Thyroid gland (tissue), 4 donors: ENCODE results near the gene LDB2. TPM values are rescaled to one million over a fixed set of nuclear protein-coding genes. Genes with fewer than 3 reads are reported as not detected.

Experiments
- DNase-seq, 2 donors: peaks; one replicate each; pipeline ENCODE4 v3.0.0-alpha.2; 2019
- H3K27ac ChIP-seq, 3 donors: fragments of 200-600 bp; sonication (generic); 1 replicate in 2 of 3; 2 replicates in 1 of 3; pipeline ENCODE4 v1.5.1; 2016 to 2019; ENCODE audit warnings: mild to moderate bottlenecking in 1 of 3, moderate library complexity in 1 of 3
- H3K27me3 ChIP-seq: fragments of 200-600 bp; sonication (generic); one replicate; pipeline ENCODE4 v1.5.1; 2019
- H3K36me3 ChIP-seq, 2 donors: fragments of 200-600 bp; sonication (generic); one replicate each; pipeline ENCODE4 v1.5.1; 2016 to 2019
- H3K4me1 ChIP-seq, 2 donors: fragments of 200-600 bp; sonication (generic); one replicate each; pipeline ENCODE4 v1.5.1; 2017 to 2019
- H3K4me3 ChIP-seq, 3 donors: fragments of 200-600 bp; sonication (generic); replicated peaks in 1 of 3; 1 replicate in 2 of 3; 2 replicates in 1 of 3; pipeline ENCODE4 v1.5.1; 2016; ENCODE audit warnings: mild to moderate bottlenecking in 1 of 3
- H3K9me3 ChIP-seq: fragments of 200-600 bp; sonication (generic); one replicate; pipeline ENCODE4 v1.5.1; 2017
- CTCF ChIP-seq, 6 experiments: fragments of 200-600 bp in 3 of 6; fragments of 450-650 bp in 3 of 6; sonication (generic) in 3 of 6; IDR thresholded peaks; one replicate each; pipeline ENCODE4 v1.5.1; 2016 to 2019; ENCODE audit warnings: antibody characterized with exemption in 6 of 6, mild to moderate bottlenecking in 2 of 6, inconsistent platforms in 1 of 6, moderate library complexity in 1 of 6
- POLR2A ChIP-seq, 2 donors: fragments of 450-650 bp; IDR thresholded peaks; one replicate each; pipeline ENCODE4 v1.6.1; 2017; ENCODE audit warnings: antibody characterized with exemption in 2 of 2, mild to moderate bottlenecking in 2 of 2, moderate library complexity in 1 of 2
- WGBS, 2 donors: methylation state at CpG; one replicate each; pipeline ENCODE4 v1.1.5; 2017; 5-methylcytosine and 5-hydroxymethylcytosine counted together
- intact Hi-C: fragments of 100-400 bp; cut with DNase I; formaldehyde crosslinking; loops from one replicate; pipeline ENCODE4 v1.15.1; 2023
- total RNA-seq, 4 donors: library from RNA; depleted of rRNA; stranded (reverse); fragments of >200 nt; gene quantifications; one replicate each; pipeline ENCODE4 v1.2.3, GENCODE V29; 2016

Gene LDB2
- total RNA-seq, 4 donors from 2014 or later: 19.9 to 71.5 (median 41.1) TPM

GRCh38 chr4:16608611-16609125 lies 289.8 kb downstream of the LDB2 start:
- no peaks in the 10 kb centered on the region for H3K36me3 ChIP-seq
- no peaks in the 10 kb centered on the region for H3K9me3 ChIP-seq
- no peaks in the 10 kb centered on the region for H3K4me1 ChIP-seq
- no peak for DNase-seq
- H3K27me3 ChIP-seq: no peaks in the 10 kb centered on the region
- intact Hi-C loops: no loop called here
- 85 to 94% methylated on average over 16 of the region's 16 CpGs for WGBS, 2 donors
- H3K27ac ChIP-seq: no peak overlapping the region
- TF ChIP-seq POLR2A (IDR thresholded peaks at IDR 0.05) (no peak), CTCF (IDR thresholded peaks at IDR 0.05) (no peak)
- no peak overlapping the region for H3K4me3 ChIP-seq

- no peak overlapping the region for H3K27ac ChIP-seq
- intact Hi-C loops: no loop called here
- TF ChIP-seq CTCF (IDR thresholded peaks at IDR 0.05) (no peak), POLR2A (IDR thresholded peaks at IDR 0.05) (no peak)
- no peaks in the 10 kb centered on the region for H3K4me1 ChIP-seq
- H3K9me3 ChIP-seq: no peaks in the 10 kb centered on the region
- DNase-seq: no peak
- no peaks in the 10 kb centered on the region for H3K36me3 ChIP-seq
- H3K27me3 ChIP-seq: no peaks in the 10 kb centered on the region
- H3K4me3 ChIP-seq: no peak overlapping the region
- 68 to 73% methylated on average over 5 of the region's 5 CpGs for WGBS, 2 donors
These were observed 290.3 kb downstream of the LDB2 start for GRCh38 chr4:16608123-16608522.

GRCh38 chr4:16607241-16608066 lies 291.0 kb downstream of the LDB2 start:
- 86 to 87% methylated on average over 7 of the region's 7 CpGs for WGBS, 2 donors
- TF ChIP-seq CTCF (IDR thresholded peaks at IDR 0.05) (no peak), POLR2A (IDR thresholded peaks at IDR 0.05) (no peak)

GRCh38 chr4:16606691-16607090 lies 291.8 kb downstream of the LDB2 start:
- intact Hi-C loops: no loop called here
- DNase-seq: no peak
- Histone ChIP-seq H3K4me3 (no peak overlapping the region), H3K27ac (no peak overlapping the region), H3K27me3 (no peaks in the 10 kb centered on the region), H3K4me1 (no peaks in the 10 kb centered on the region), H3K9me3 (no peaks in the 10 kb centered on the region), H3K36me3 (no peaks in the 10 kb centered on the region)
- WGBS, 2 donors: 72 to 73% methylated on average over 2 of the region's 2 CpGs
- TF ChIP-seq POLR2A (IDR thresholded peaks at IDR 0.05) (no peak), CTCF (IDR thresholded peaks at IDR 0.05) (no peak)

More at GRCh38 chr4:16607241-16608066, 291.0 kb downstream of the LDB2 start:
- no peak for DNase-seq
- Histone ChIP-seq H3K36me3 (no peaks in the 10 kb centered on the region), H3K9me3 (no peaks in the 10 kb centered on the region), H3K27me3 (no peaks in the 10 kb centered on the region), H3K27ac (no peak overlapping the region), H3K4me1 (no peaks in the 10 kb centered on the region), H3K4me3 (no peak overlapping the region)
- intact Hi-C loops: no loop called here

GRCh38 chr4:16603178-16603577 lies 295.3 kb downstream of the LDB2 start:
- TF ChIP-seq CTCF (IDR thresholded peaks at IDR 0.05) (no peak), POLR2A (IDR thresholded peaks at IDR 0.05) (no peak)
- no peaks in the 10 kb centered on the region for H3K9me3 ChIP-seq

More at GRCh38 chr4:16603178-16603577, 295.3 kb downstream of the LDB2 start:
- H3K36me3 ChIP-seq: no peaks in the 10 kb centered on the region
- H3K4me1 ChIP-seq: peaks cover 4 to 6% of the 10 kb centered on the region in 2 donors
- H3K27me3 ChIP-seq: no peaks in the 10 kb centered on the region
- intact Hi-C loops: no loop called here
- H3K4me3 ChIP-seq: no peak overlapping the region
- WGBS, 2 donors: 75 to 81% methylated on average over 4 of the region's 4 CpGs
- no peak overlapping the region for H3K27ac ChIP-seq
- DNase-seq: no peak
